Mucosa of gallbladder (tissue), 1 donor: Measurements from ENCODE around the gene SGMS1. TPM values are rescaled to one million over a fixed set of nuclear protein-coding genes. Genes with fewer than 3 reads are reported as not detected.

ENCODE experiments used
- DNase-seq: peaks from one replicate; pipeline ENCODE4 v3.0.0-alpha.2; 2020; ENCODE audit warnings: low spot score
- total RNA-seq: library from RNA; stranded (reverse); gene quantifications from one replicate; pipeline ENCODE4 v1.2.1, GENCODE V29; 2021
- donor health status: DM: no; HTN: no; CAD: no.

The SGMS1 gene
- total RNA-seq, 1 donor from 2014 or later: 36.9 TPM

- DNase-seq: no peak
Observed at GRCh38 chr10:50613150-50613549, 10.6 kb downstream of the SGMS1 start.

GRCh38 chr10:50610368-50610767 is 13.4 kb downstream of the SGMS1 start:
- DNase-seq: no peak

- no peak for DNase-seq
Observed at GRCh38 chr10:50607356-50607925, 16.3 kb downstream of the SGMS1 start.

GRCh38 chr10:50605951-50606270 is 17.8 kb downstream of the SGMS1 start:
- no peak for DNase-seq

- peak; percentile 56 for DNase-seq
Observed at GRCh38 chr10:50605269-50605950, 18.3 kb downstream of the SGMS1 start.

- no peak for DNase-seq
Observed at GRCh38 chr10:50604809-50605208, 18.9 kb downstream of the SGMS1 start.

- no peak for DNase-seq
Observed at GRCh38 chr10:50604049-50604640, 19.6 kb downstream of the SGMS1 start.

GRCh38 chr10:50603151-50603850 is 20.5 kb downstream of the SGMS1 start:
- no peak for DNase-seq

- DNase-seq: no peak
Observed at GRCh38 chr10:50601974-50602373, 21.8 kb downstream of the SGMS1 start.

GRCh38 chr10:50600831-50601477 is 22.8 kb downstream of the SGMS1 start:
- DNase-seq: no peak

GRCh38 chr10:50600286-50600685 is 23.5 kb downstream of the SGMS1 start:
- no peak for DNase-seq

GRCh38 chr10:50596897-50597296 is 26.9 kb downstream of the SGMS1 start:
- DNase-seq: no peak

GRCh38 chr10:50596456-50596855 is 27.3 kb downstream of the SGMS1 start:
- DNase-seq: no peak

- DNase-seq: no peak
Observed at GRCh38 chr10:50595785-50596184, 28.0 kb downstream of the SGMS1 start.

GRCh38 chr10:50593523-50594376 is 30.0 kb downstream of the SGMS1 start:
- DNase-seq: no peak

GRCh38 chr10:50592961-50593418 is 30.8 kb downstream of the SGMS1 start:
- no peak for DNase-seq

GRCh38 chr10:50590935-50591334 is 32.8 kb downstream of the SGMS1 start:
- DNase-seq: no peak

- no peak for DNase-seq
Observed at GRCh38 chr10:50586740-50587088, 37.0 kb downstream of the SGMS1 start.

GRCh38 chr10:50585921-50586739 is 37.6 kb downstream of the SGMS1 start:
- DNase-seq: no peak
